Lung (tissue), 12 donors: Measurements from ENCODE around the gene DCAF5. TPM values are rescaled to one million over a fixed set of nuclear protein-coding genes. Genes with fewer than 3 reads are reported as not detected.
A peak's percentile ranks its signal among the peaks of the same experiment; 100 is the strongest.
"Not testable (repeated sequence)": the region's sequence is repeated elsewhere in the genome, so short reads cannot be mapped to it uniquely, and the experiment has no call there.

ENCODE experiments used
- ATAC-seq: fragments of 200-7000 bp; cut with Tn5 transposase; one replicate; pipeline ENCODE4 v1.9.1; 2020; ENCODE audit warnings: moderate number of reproducible peaks; ENCODE audit not compliant: insufficient read depth, low FRiP score
- DNase-seq, 3 donors: peaks; one replicate each; pipeline ENCODE4 v3.0.0-alpha.2; 2013 to 2017
- H3K27ac ChIP-seq, 2 donors: one replicate each; pipeline ENCODE4 v1.5.1; 2013; ENCODE audit warnings: mild to moderate bottlenecking in 2 of 2, moderate library complexity in 2 of 2, control low read depth in 1 of 2, inconsistent platforms in 1 of 2, low read depth in 1 of 2, low read length in 1 of 2
- H3K27me3 ChIP-seq, 3 donors: one replicate each; pipeline ENCODE4 v1.5.1; 2013; ENCODE audit warnings: low read length in 2 of 3; ENCODE audit not compliant: control insufficient read depth in 3 of 3, insufficient read depth in 3 of 3
- H3K36me3 ChIP-seq, 4 donors: one replicate each; pipeline ENCODE4 v1.5.1; 2013; ENCODE audit warnings: low read length in 4 of 4, mild to moderate bottlenecking in 1 of 4, moderate library complexity in 1 of 4; ENCODE audit not compliant: control insufficient read depth in 4 of 4, insufficient read depth in 4 of 4
- H3K4me1 ChIP-seq, 5 donors: one replicate each; pipeline ENCODE4 v1.5.1; 2013; ENCODE audit warnings: low read length in 5 of 5, mild to moderate bottlenecking in 2 of 5, moderate library complexity in 1 of 5; ENCODE audit not compliant: control insufficient read depth in 5 of 5, insufficient read depth in 5 of 5
- H3K4me3 ChIP-seq: one replicate; pipeline ENCODE4 v1.5.1; 2013; ENCODE audit warnings: mild to moderate bottlenecking, control low read depth, moderate library complexity
- H3K9ac ChIP-seq, 2 donors: one replicate each; pipeline ENCODE4 v1.5.1; 2013; ENCODE audit warnings: low read length in 2 of 2, control low read depth in 1 of 2; ENCODE audit not compliant: insufficient read depth in 1 of 2
- H3K9me3 ChIP-seq, 4 donors: one replicate each; pipeline ENCODE4 v1.5.1; 2013; ENCODE audit warnings: low read length in 3 of 4, mild to moderate bottlenecking in 1 of 4, moderate library complexity in 1 of 4; ENCODE audit not compliant: control insufficient read depth in 4 of 4, insufficient read depth in 3 of 4
- CTCF ChIP-seq: IDR thresholded peaks from 2 replicates; pipeline ENCODE4 v1.5.1; 2012; ENCODE audit warnings: mild to moderate bottlenecking; ENCODE audit errors: control extremely low read depth, extremely low read depth
- WGBS, 2 donors: extraction: QIAGEN DNeasy Blood & Tissue Kit; methylation state at CpG; one replicate each; pipeline ENCODE4 v1.1.7; 2013; 5-methylcytosine and 5-hydroxymethylcytosine counted together
- polyA plus RNA-seq, 2 donors: library from polyadenylated mRNA; stranded (reverse); fragments of 200-250 nt; gene quantifications; one replicate each; pipeline ENCODE4 v1.2.1, GENCODE V29; 2013
- total RNA-seq, 2 donors: library from RNA; depleted of rRNA in 1 of 2; stranded (reverse); fragments of >200 nt in 1 of 2; gene quantifications; one replicate each; pipeline ENCODE4 v1.2.1, GENCODE V29; 2014 to 2021
- donor health status: control.
- donor health status: control.
- donor health status: Bipolar disorder and iron deficiency.
- donor health status: healthy.
- donor health status: DM: yes; HTN: yes; CAD: no.

DCAF5 gene
- total and polyA plus RNA-seq, 4 donors, result 20.2 to 50.4 (median 31.2) TPM

GRCh38 chr14:69034612-69035262 is 118.2 kb downstream of the DCAF5 start:
- no peaks in the 10 kb centered on the region for H3K27me3 ChIP-seq
- 66 to 72% methylated on average over 7 of the region's 7 CpGs for WGBS, 2 donors
- H3K9me3 ChIP-seq, result no peaks in the 10 kb centered on the region
- H3K4me3 ChIP-seq, result no peak overlapping the region
- DNase-seq (peak in 1 of 3 donors; percentile 28), ATAC-seq (no peak)
- H3K4me1 ChIP-seq, result peaks cover 0 to 12% (median 0%) of the 10 kb centered on the region in 5 donors
- H3K36me3 ChIP-seq, result no peaks in the 10 kb centered on the region
- no peak for TF ChIP-seq CTCF
- H3K27ac ChIP-seq, result no peak overlapping the region
- H3K9ac ChIP-seq, result no peak overlapping the region

GRCh38 chr14:69027242-69027913 is 125.5 kb downstream of the DCAF5 start:
- Histone ChIP-seq H3K4me1 (no peaks in the 10 kb centered on the region), H3K9me3 (no peaks in the 10 kb centered on the region), H3K27ac (no peak overlapping the region), H3K27me3 (no peaks in the 10 kb centered on the region), H3K4me3 (no peak overlapping the region), H3K9ac (no peak overlapping the region), H3K36me3 (no peaks in the 10 kb centered on the region)
- TF ChIP-seq CTCF, result no peak
- DNase-seq, result no peak
- WGBS, 2 donors, result 56 to 58% methylated on average over 1 of the region's 1 CpG
- no peak for ATAC-seq

- TF ChIP-seq CTCF, result no peak
- Histone ChIP-seq H3K4me3 (no peak overlapping the region), H3K4me1 (no peaks in the 10 kb centered on the region), H3K27me3 (no peaks in the 10 kb centered on the region), H3K27ac (no peak overlapping the region), H3K36me3 (no peaks in the 10 kb centered on the region), H3K9ac (no peak overlapping the region), H3K9me3 (no peaks in the 10 kb centered on the region)
- ATAC-seq (no peak), DNase-seq (no peak)
- 90 to 92% methylated on average over 4 of the region's 4 CpGs for WGBS, 2 donors
Measured at GRCh38 chr14:69023035-69023434, 129.9 kb downstream of the DCAF5 start.

GRCh38 chr14:69022093-69022492 is 130.8 kb downstream of the DCAF5 start:
- H3K4me3 ChIP-seq, H3K4me1 ChIP-seq, ATAC-seq, H3K27ac ChIP-seq, DNase-seq, H3K27me3 ChIP-seq, H3K9ac ChIP-seq, H3K9me3 ChIP-seq, H3K36me3 ChIP-seq: not testable (repeated sequence)
- WGBS, 2 donors, result 88 to 91% methylated on average over 8 of the region's 8 CpGs
